Measurements from ENCODE around the gene PDE8A. TPM values are rescaled to one million over a fixed set of nuclear protein-coding genes. Genes with fewer than 3 reads are reported as not detected.

The PDE8A gene
- total and polyA plus RNA-seq, 2 donors (not counting 1 experiment from before 2014, with no cell fraction given): 17.4 to 51.1 TPM

- H3K27ac Mint-ChIP-seq: peak overlapping the region; percentile 88
- H2AFZ ChIP-seq (ENCODE audit: insufficient read depth, low read depth, low read length, poor library complexity, severe bottlenecking): peak overlapping the region; percentile 87
- no peaks in the 10 kb centered on the region for H3K9me3 Mint-ChIP-seq (ENCODE audit: insufficient read depth)
- peaks cover 40% of the 10 kb centered on the region for H3K79me2 ChIP-seq (ENCODE audit: control insufficient read depth, insufficient read depth, low read length)
- H3K9ac ChIP-seq (ENCODE audit: low read length): peak overlapping the region; percentile 74
- DNase-seq (peak; percentile 68), ATAC-seq (ENCODE audit: low read depth) (no peak)
- peak overlapping the region; percentile 86 for H3K4me2 ChIP-seq (replicated peaks; ENCODE audit: low read depth, low read length, poor library complexity, severe bottlenecking)
- WGBS (ENCODE audit: insufficient coverage): 3% methylated on average over 43 of the region's 46 CpGs
- H3K36me3 ChIP-seq (replicated peaks in 1 of 2; ENCODE audit: control extremely low read depth in 1 of 2, control insufficient read depth in 1 of 2, extremely low read depth in 1 of 2, insufficient read depth in 2 of 2, low read length in 1 of 2): no peaks in the 10 kb centered on the region
- H3K4me3 ChIP-seq (ENCODE audit: control extremely low read depth in 1 of 5, extremely low read depth in 1 of 5, insufficient read depth in 1 of 5, low read depth in 2 of 5, low read length in 4 of 5): peak overlapping the region; percentile 50 to 97 (median 79)
- ChIA-PET CTCF (interaction anchor here (1.7 to 3.4 kb wide), 2 partner anchors 21 to 411 kb away, joined by 4 to 15 read pairs; no protein-coding TSS in a partner anchor), POLR2A (no interaction called here)
- no peaks in the 10 kb centered on the region for H3K9me3 ChIP-seq (ENCODE audit: control extremely low read depth in 1 of 3, control insufficient read depth in 2 of 3, insufficient read depth in 1 of 3, low read length in 2 of 3)
- TF ChIP-seq, protein P1, sequence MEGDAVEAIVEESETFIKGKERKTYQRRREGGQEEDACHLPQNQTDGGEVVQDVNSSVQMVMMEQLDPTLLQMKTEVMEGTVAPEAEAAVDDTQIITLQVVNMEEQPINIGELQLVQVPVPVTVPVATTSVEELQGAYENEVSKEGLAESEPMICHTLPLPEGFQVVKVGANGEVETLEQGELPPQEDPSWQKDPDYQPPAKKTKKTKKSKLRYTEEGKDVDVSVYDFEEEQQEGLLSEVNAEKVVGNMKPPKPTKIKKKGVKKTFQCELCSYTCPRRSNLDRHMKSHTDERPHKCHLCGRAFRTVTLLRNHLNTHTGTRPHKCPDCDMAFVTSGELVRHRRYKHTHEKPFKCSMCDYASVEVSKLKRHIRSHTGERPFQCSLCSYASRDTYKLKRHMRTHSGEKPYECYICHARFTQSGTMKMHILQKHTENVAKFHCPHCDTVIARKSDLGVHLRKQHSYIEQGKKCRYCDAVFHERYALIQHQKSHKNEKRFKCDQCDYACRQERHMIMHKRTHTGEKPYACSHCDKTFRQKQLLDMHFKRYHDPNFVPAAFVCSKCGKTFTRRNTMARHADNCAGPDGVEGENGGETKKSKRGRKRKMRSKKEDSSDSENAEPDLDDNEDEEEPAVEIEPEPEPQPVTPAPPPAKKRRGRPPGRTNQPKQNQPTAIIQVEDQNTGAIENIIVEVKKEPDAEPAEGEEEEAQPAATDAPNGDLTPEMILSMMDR (IDR thresholded peaks at IDR 0.05): no peak
- TF ChIP-seq EZH2 (IDR thresholded peaks at IDR 0.05; ENCODE audit: borderline replicate concordance, insufficient read depth, low read depth, low read length, poor library complexity, severe bottlenecking): no peak
- no peaks in the 10 kb centered on the region for H3K27me3 ChIP-seq (replicated peaks in 1 of 4; ENCODE audit: control extremely low read depth in 1 of 4, control insufficient read depth in 3 of 4, insufficient read depth in 4 of 4, low read length in 3 of 4)
- no peaks in the 10 kb centered on the region for H4K20me1 ChIP-seq (ENCODE audit: control insufficient read depth, insufficient read depth, low read length, poor library complexity, severe bottlenecking)
- peak overlapping the region in 1 of 2 donors; percentile 97 for H3K27ac ChIP-seq (ENCODE audit: low read length in 2 of 2)
- H3K4me3 Mint-ChIP-seq: peak overlapping the region; percentile 94
- intact Hi-C loops (cut with micrococcal nuclease): loop anchor here (5.0 to 10.0 kb wide), 5 partner anchors 62 to 725 kb away; partner anchors contain the start of genes SEC11A and ZNF592
- peaks cover 21 to 22% of the 10 kb centered on the region in 2 donors for H3K4me1 ChIP-seq (ENCODE audit: control insufficient read depth in 2 of 2, insufficient read depth in 2 of 2, low read length in 2 of 2)
- H3K27me3 Mint-ChIP-seq: no peaks in the 10 kb centered on the region
- H3K4me1 Mint-ChIP-seq: peaks cover 43% of the 10 kb centered on the region
These were observed 755 bp downstream of the PDE8A start for GRCh38 chr15:84982301-84982920.

- H3K27ac ChIP-seq (ENCODE audit: low read length in 2 of 2): no peak overlapping the region
- H3K4me1 Mint-ChIP-seq: peaks cover 48% of the 10 kb centered on the region
- no CpG with 5 or more reads among the region's 4 CpGs for WGBS (ENCODE audit: insufficient coverage)
- no peaks in the 10 kb centered on the region for H3K27me3 ChIP-seq (replicated peaks in 1 of 4; ENCODE audit: control extremely low read depth in 1 of 4, control insufficient read depth in 3 of 4, insufficient read depth in 4 of 4, low read length in 3 of 4)
- ChIA-PET POLR2A (no interaction called here), CTCF (interaction anchor here (1.1 to 1.7 kb wide), 2 partner anchors 20 to 31 kb away, joined by 4 to 5 read pairs; no protein-coding TSS in a partner anchor)
- DNase-seq (no peak), ATAC-seq (ENCODE audit: low read depth) (no peak)
- H3K79me2 ChIP-seq (ENCODE audit: control insufficient read depth, insufficient read depth, low read length): peaks cover 41% of the 10 kb centered on the region
- intact Hi-C loops (cut with micrococcal nuclease): loop anchor here (5.0 to 10.0 kb wide), 5 partner anchors 62 to 724 kb away; partner anchors contain the start of genes SEC11A and ZNF592
- H3K4me3 Mint-ChIP-seq: peak overlapping the region; percentile 94
- H3K9ac ChIP-seq (ENCODE audit: low read length): peak overlapping the region; percentile 74
- H3K27me3 Mint-ChIP-seq: no peaks in the 10 kb centered on the region
- peak overlapping the region; percentile 32 for H3K27ac Mint-ChIP-seq
- no peaks in the 10 kb centered on the region for H3K36me3 ChIP-seq (replicated peaks in 1 of 2; ENCODE audit: control extremely low read depth in 1 of 2, control insufficient read depth in 1 of 2, extremely low read depth in 1 of 2, insufficient read depth in 2 of 2, low read length in 1 of 2)
- no peaks in the 10 kb centered on the region for H3K9me3 ChIP-seq (ENCODE audit: control extremely low read depth in 1 of 3, control insufficient read depth in 2 of 3, insufficient read depth in 1 of 3, low read length in 2 of 3)
- H3K4me1 ChIP-seq (ENCODE audit: control insufficient read depth in 2 of 2, insufficient read depth in 2 of 2, low read length in 2 of 2): peaks cover 27 to 30% of the 10 kb centered on the region in 2 donors
- H3K9me3 Mint-ChIP-seq (ENCODE audit: insufficient read depth): no peaks in the 10 kb centered on the region
- peak overlapping the region; percentile 86 for H3K4me2 ChIP-seq (replicated peaks; ENCODE audit: low read depth, low read length, poor library complexity, severe bottlenecking)
- H3K4me3 ChIP-seq (ENCODE audit: control extremely low read depth in 1 of 5, extremely low read depth in 1 of 5, insufficient read depth in 1 of 5, low read depth in 2 of 5, low read length in 4 of 5): peak overlapping the region in 1 of 5 experiments; percentile 79
- no peak for TF ChIP-seq EZH2 (IDR thresholded peaks at IDR 0.05; ENCODE audit: borderline replicate concordance, insufficient read depth, low read depth, low read length, poor library complexity, severe bottlenecking)
- TF ChIP-seq, protein P1 (IDR thresholded peaks at IDR 0.05): no peak
- no peak overlapping the region for H2AFZ ChIP-seq (ENCODE audit: insufficient read depth, low read depth, low read length, poor library complexity, severe bottlenecking)
- no peaks in the 10 kb centered on the region for H4K20me1 ChIP-seq (ENCODE audit: control insufficient read depth, insufficient read depth, low read length, poor library complexity, severe bottlenecking)
These were observed 1.6 kb downstream of the PDE8A start for GRCh38 chr15:84983294-84983693.

All from B cell (primary cell).